OCI-LY3 (cell line): ENCODE measurements around the gene TMEM63B.

Experiments
- H2AFZ ChIP-seq: fragments of 200-600, 300-600 bp; shearing (Covaris generic); 2 replicates; pipeline ENCODE4 v1.6.0; 2014; ENCODE audit warnings: antibody characterized with exemption, low read depth, low read length
- H3K27ac ChIP-seq: fragments of 200-600, 300-600 bp; sonication (generic); 2 replicates; pipeline ENCODE4 v1.5.1; 2014; ENCODE audit warnings: mild to moderate bottlenecking, low read length, moderate library complexity, mixed read lengths
- H3K27me3 ChIP-seq: fragments of 200-600, 300-600 bp; sonication (generic); 2 replicates; pipeline ENCODE4 v1.6.1; 2014; ENCODE audit warnings: low read depth, low read length, mixed read lengths
- H3K36me3 ChIP-seq: fragments of 200-600, 300-600 bp; sonication (generic); replicated peaks from 2 replicates; pipeline ENCODE3; 2014; ENCODE audit warnings: low read depth, low read length, mixed read lengths
- H3K4me1 ChIP-seq: fragments of 300-600, 200-600 bp; sonication (generic); 2 replicates; pipeline ENCODE4 v1.6.1; 2014; ENCODE audit warnings: low read length, mixed read lengths
- H3K4me2 ChIP-seq: fragments of 200-600, 300-600 bp; sonication (generic); 2 replicates; pipeline ENCODE4 v1.6.1; 2014; ENCODE audit warnings: low read length, mixed read lengths
- H3K4me3 ChIP-seq: fragments of 300-600, 200-600 bp; sonication (generic); 2 replicates; pipeline ENCODE4 v1.5.1; 2014; ENCODE audit warnings: antibody characterized with exemption, mild to moderate bottlenecking, low read length, moderate library complexity
- H3K79me2 ChIP-seq: fragments of 300-600, 200-600 bp; shearing (Covaris generic); 2 replicates; pipeline ENCODE4 v1.6.1; 2014; ENCODE audit warnings: mild to moderate bottlenecking, low read length, mixed read lengths
- H3K9ac ChIP-seq: fragments of 300-600, 200-600 bp; shearing (Covaris generic); 2 replicates; pipeline ENCODE4 v1.6.0; 2014; ENCODE audit warnings: mild to moderate bottlenecking, low read length, moderate library complexity
- H3K9me3 ChIP-seq: fragments of 200-600, 300-600 bp; shearing (Covaris generic); 2 replicates; pipeline ENCODE4 v1.6.1; 2014; ENCODE audit warnings: low read length, mixed read lengths; ENCODE audit not compliant: insufficient read depth
- H4K20me1 ChIP-seq: fragments of 200-600, 300-600 bp; sonication (generic); 2 replicates; pipeline ENCODE4 v1.6.1; 2016; ENCODE audit warnings: low read length, mixed read lengths; ENCODE audit not compliant: insufficient read depth
- EZH2phosphoT487 ChIP-seq: fragments of 200-600 bp; shearing (Covaris generic); IDR thresholded peaks from 2 replicates; pipeline ENCODE4 v1.6.1; 2018; ENCODE audit warnings: antibody characterized with exemption, mixed run types, low read depth
- TF ChIP-seq, protein P1 (sequence below): fragments of 200-600, 300-600 bp; sonication (generic); IDR thresholded peaks from 2 replicates; pipeline ENCODE4 v1.5.1; 2014; ENCODE audit warnings: antibody characterized with exemption, low read length, low read depth

TMEM63B gene

DNA sequence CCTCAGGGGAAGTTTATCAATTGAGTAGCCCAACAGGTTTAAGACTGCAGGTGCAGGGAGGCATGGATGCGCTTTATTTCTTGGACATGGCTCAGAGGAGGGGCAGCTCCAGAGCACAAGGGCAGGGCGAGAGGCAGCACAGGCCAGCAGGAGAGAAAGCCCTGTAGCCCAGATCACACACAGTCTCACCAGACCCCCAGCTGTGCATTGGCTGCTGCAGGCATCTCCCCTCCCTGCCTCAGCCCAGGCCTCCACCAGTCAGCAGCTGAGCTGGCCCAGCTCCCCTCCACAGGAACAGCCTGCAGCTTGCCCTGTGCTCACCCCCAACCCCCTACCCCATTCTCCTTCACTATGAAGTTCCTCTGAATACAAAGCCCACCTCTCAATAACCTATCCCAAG lies 24.8 kb upstream of the TMEM63B start:
- no peak overlapping the region for H3K27ac ChIP-seq
- H3K9ac ChIP-seq: no peak overlapping the region
- no peak overlapping the region for H3K4me2 ChIP-seq

DNA sequence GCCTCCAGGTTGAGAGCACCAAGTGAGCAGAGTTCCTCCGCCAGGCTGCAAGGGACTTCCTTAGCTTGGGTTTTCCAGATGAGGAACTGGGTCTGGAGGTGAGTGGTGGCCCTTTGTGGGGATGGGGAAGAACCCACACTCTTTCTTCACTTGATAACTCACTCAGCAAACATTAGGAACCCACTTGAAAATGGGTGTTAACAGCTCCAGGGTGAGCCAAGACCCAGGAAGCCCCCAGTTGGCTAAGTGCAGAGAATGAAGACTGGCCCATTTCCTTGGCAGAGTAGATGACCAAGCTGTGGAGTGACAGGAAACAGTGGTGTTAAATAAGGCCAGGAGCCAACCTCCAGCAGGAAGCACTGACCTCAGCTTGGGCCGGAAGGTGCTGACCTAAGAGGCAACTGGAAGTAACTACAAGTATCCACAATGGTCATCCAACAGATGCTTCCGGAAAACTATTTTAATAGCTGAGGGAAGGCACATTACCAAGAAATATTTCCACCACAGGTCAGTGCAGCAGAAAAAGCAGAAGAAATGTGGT lies 22.8 kb upstream of the TMEM63B start:
- H3K36me3 ChIP-seq: peaks cover 79% of the 10 kb centered on the region
- peaks cover 42% of the 10 kb centered on the region for H4K20me1 ChIP-seq
- H3K4me2 ChIP-seq: no peak overlapping the region
- no peaks in the 10 kb centered on the region for H3K9me3 ChIP-seq
- H3K4me3 ChIP-seq: no peak overlapping the region
- no peaks in the 10 kb centered on the region for H3K27me3 ChIP-seq
- H3K9ac ChIP-seq: no peak overlapping the region
- no peak overlapping the region for H2AFZ ChIP-seq
- no peaks in the 10 kb centered on the region for H3K4me1 ChIP-seq
- H3K79me2 ChIP-seq: peaks cover 46% of the 10 kb centered on the region
- TF ChIP-seq, protein P1, sequence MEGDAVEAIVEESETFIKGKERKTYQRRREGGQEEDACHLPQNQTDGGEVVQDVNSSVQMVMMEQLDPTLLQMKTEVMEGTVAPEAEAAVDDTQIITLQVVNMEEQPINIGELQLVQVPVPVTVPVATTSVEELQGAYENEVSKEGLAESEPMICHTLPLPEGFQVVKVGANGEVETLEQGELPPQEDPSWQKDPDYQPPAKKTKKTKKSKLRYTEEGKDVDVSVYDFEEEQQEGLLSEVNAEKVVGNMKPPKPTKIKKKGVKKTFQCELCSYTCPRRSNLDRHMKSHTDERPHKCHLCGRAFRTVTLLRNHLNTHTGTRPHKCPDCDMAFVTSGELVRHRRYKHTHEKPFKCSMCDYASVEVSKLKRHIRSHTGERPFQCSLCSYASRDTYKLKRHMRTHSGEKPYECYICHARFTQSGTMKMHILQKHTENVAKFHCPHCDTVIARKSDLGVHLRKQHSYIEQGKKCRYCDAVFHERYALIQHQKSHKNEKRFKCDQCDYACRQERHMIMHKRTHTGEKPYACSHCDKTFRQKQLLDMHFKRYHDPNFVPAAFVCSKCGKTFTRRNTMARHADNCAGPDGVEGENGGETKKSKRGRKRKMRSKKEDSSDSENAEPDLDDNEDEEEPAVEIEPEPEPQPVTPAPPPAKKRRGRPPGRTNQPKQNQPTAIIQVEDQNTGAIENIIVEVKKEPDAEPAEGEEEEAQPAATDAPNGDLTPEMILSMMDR: no peak
- no peak for TF ChIP-seq EZH2phosphoT487
- H3K27ac ChIP-seq: no peak overlapping the region

More for the DNA sequence above, 24.8 kb upstream of the TMEM63B start:
- no peak for TF ChIP-seq EZH2phosphoT487
- TF ChIP-seq, protein P1: no peak
- Histone ChIP-seq H3K36me3 (peaks cover 66% of the 10 kb centered on the region), H3K4me1 (no peaks in the 10 kb centered on the region), H3K4me3 (no peak overlapping the region), H4K20me1 (peaks cover 43% of the 10 kb centered on the region), H2AFZ (no peak overlapping the region), H3K79me2 (peaks cover 34% of the 10 kb centered on the region), H3K27me3 (no peaks in the 10 kb centered on the region), H3K9me3 (no peaks in the 10 kb centered on the region)

DNA sequence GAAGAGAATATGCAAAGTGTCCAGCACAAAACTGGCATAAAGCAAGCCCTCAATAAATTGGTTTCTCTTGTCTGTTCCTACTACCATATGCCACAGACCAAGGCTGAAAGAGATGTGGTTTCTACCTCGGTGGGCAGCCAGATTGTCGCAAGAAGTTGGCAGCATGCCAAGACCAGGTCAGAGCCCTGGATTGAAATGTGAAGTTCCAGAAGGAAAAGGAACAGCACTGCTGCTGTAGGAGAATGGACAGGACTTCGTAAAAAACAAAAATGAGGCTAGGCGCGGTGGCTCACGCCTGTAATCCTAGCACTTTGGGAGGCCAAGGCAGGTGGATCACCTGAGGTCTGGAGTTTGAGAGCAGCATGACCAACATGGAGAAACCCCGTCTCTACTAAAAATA lies 22.2 kb upstream of the TMEM63B start:
- no peak overlapping the region for H3K4me2 ChIP-seq
- peaks cover 52% of the 10 kb centered on the region for H3K79me2 ChIP-seq
- no peak for TF ChIP-seq EZH2phosphoT487
- TF ChIP-seq, protein P1: no peak
- no peaks in the 10 kb centered on the region for H3K27me3 ChIP-seq
- no peak overlapping the region for H3K27ac ChIP-seq
- peaks cover 42% of the 10 kb centered on the region for H4K20me1 ChIP-seq
- H3K36me3 ChIP-seq: peaks cover 79% of the 10 kb centered on the region
- H3K4me1 ChIP-seq: no peaks in the 10 kb centered on the region
- H2AFZ ChIP-seq: no peak overlapping the region
- H3K9ac ChIP-seq: no peak overlapping the region
- no peaks in the 10 kb centered on the region for H3K9me3 ChIP-seq
- no peak overlapping the region for H3K4me3 ChIP-seq

DNA sequence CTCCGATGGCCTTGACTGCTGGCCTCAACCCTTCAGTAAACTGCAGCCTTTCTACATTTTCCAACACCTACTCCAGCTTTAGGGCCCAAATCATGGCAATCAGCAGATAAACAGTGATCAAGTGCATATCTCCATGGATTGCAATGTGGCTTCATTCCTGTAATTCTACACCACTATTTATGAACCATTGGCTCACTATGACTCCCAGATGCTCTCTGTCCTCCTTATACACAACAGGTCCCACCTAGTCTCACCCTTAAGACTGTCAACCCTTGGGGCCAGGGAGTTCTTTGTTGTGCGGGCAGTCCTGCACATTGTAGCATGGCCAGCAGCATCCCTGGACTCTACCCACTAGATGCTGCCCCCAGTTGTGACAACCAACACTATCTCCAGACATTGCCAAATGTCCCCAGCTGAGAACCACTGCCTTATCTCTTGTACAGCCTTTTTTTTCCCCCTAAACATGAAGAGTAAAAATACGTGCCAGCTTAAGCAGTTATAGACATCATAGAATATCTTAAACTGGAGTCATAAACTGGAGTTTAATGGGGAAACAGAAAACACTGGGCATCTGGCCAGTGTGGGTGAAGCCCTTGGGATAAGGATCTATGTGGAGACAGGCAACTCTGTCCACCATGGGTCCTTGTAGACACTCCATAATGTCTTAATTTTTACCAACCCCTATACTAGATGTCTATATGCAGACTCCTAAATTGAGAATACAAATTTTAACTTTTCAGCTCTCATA lies 21.2 kb upstream of the TMEM63B start:
- no peak overlapping the region for H3K4me2 ChIP-seq
- H2AFZ ChIP-seq: no peak overlapping the region
- no peak for TF ChIP-seq EZH2phosphoT487
- TF ChIP-seq, protein P1: no peak
- peaks cover 38% of the 10 kb centered on the region for H4K20me1 ChIP-seq
- peaks cover 81% of the 10 kb centered on the region for H3K36me3 ChIP-seq
- no peaks in the 10 kb centered on the region for H3K27me3 ChIP-seq
- no peak overlapping the region for H3K4me3 ChIP-seq
- H3K9me3 ChIP-seq: no peaks in the 10 kb centered on the region
- H3K9ac ChIP-seq: no peak overlapping the region
- H3K79me2 ChIP-seq: peaks cover 60% of the 10 kb centered on the region
- no peaks in the 10 kb centered on the region for H3K4me1 ChIP-seq
- H3K27ac ChIP-seq: no peak overlapping the region
